OCI-LY7 (cell line): ENCODE results near the gene TAS2R1. TPM values are rescaled to one million over a fixed set of nuclear protein-coding genes. Genes with fewer than 3 reads are reported as not detected.

Experiments
- BruUV-seq: library from RNA; stranded (reverse); fragments of 400-500 nt; replicated peaks from 2 replicates; lab custom pipeline; 2021; lab: Mats Ljungman, UMichigan
- CTCF ChIA-PET: fragments of 300-600 bp; sonication (Branson Sonifier 250); formaldehyde crosslinking; loops from one replicate; lab custom pipeline; 2022; ENCODE audit warnings: antibody characterized with exemption; ENCODE audit not compliant: unreplicated experiment; lab: Charles Lee
- POLR2A ChIA-PET: fragments of 300-600 bp; sonication (Branson Sonifier 250); formaldehyde crosslinking; loops from one replicate; lab custom pipeline; 2022; ENCODE audit warnings: antibody characterized with exemption; lab: Charles Lee
- DNase-seq: peaks from one replicate; pipeline ENCODE4 v3.0.0-alpha.2; 2015; ENCODE audit warnings: low spot score
- H2AFZ ChIP-seq: fragments of 200-600 bp; sonication (generic), shearing (Covaris generic); 2 replicates; pipeline ENCODE4 v1.6.1; 2014; ENCODE audit warnings: mild to moderate bottlenecking, antibody characterized with exemption, low read length, moderate library complexity
- H3K27ac ChIP-seq: fragments of 200-600 bp; sonication (generic); 2 replicates; pipeline ENCODE4 v1.5.1; 2014; ENCODE audit warnings: mixed run types, low read depth, mild to moderate bottlenecking, moderate library complexity, low read length, inconsistent platforms; ENCODE audit not compliant: poor library complexity, severe bottlenecking
- H3K36me3 ChIP-seq: fragments of 200-600 bp; sonication (generic); 2 replicates; pipeline ENCODE4 v1.6.1; 2014; ENCODE audit warnings: mild to moderate bottlenecking, antibody characterized with exemption, low read length, moderate library complexity, mixed read lengths; ENCODE audit not compliant: insufficient read depth
- H3K4me1 ChIP-seq: fragments of 200-600 bp; sonication (generic); 2 replicates; pipeline ENCODE4 v1.5.1; 2014; ENCODE audit warnings: mild to moderate bottlenecking, low read length; ENCODE audit not compliant: insufficient read depth, poor library complexity, severe bottlenecking
- H3K4me2 ChIP-seq: fragments of 200-600 bp; sonication (generic); 2 replicates; pipeline ENCODE4 v1.6.1; 2014; ENCODE audit warnings: mild to moderate bottlenecking, low read length
- H3K4me3 ChIP-seq: fragments of 200-600 bp; sonication (generic); 2 replicates; pipeline ENCODE4 v1.5.1; 2014; ENCODE audit warnings: mild to moderate bottlenecking, low read depth, low read length; ENCODE audit not compliant: poor library complexity, severe bottlenecking
- H3K79me2 ChIP-seq: fragments of 200-600 bp; sonication (generic); 2 replicates; pipeline ENCODE4 v1.6.1; 2016; ENCODE audit warnings: low read depth, mild to moderate bottlenecking, low read length, moderate library complexity, mixed read lengths; ENCODE audit not compliant: insufficient read depth
- H3K9me2 ChIP-seq: fragments of 200-600 bp; sonication (generic); 2 replicates; pipeline ENCODE4 v1.6.1; 2016; ENCODE audit warnings: mild to moderate bottlenecking, low read length, mixed read lengths; ENCODE audit not compliant: insufficient read depth
- H3K9me3 ChIP-seq: fragments of 200-600 bp; sonication (generic); 2 replicates; pipeline ENCODE4 v1.6.1; 2014; ENCODE audit warnings: mild to moderate bottlenecking, mixed run types, low read length, mixed read lengths
- H4K20me1 ChIP-seq: fragments of 200-600 bp; sonication (generic); 2 replicates; pipeline ENCODE4 v1.6.1; 2014; ENCODE audit warnings: mild to moderate bottlenecking, antibody characterized with exemption, low read length, moderate library complexity, mixed read lengths; ENCODE audit not compliant: insufficient read depth
- EZH2phosphoT487 ChIP-seq: fragments of 200-600 bp; sonication (generic); IDR thresholded peaks from 2 replicates; pipeline ENCODE4 v1.6.1; 2018; ENCODE audit warnings: low read depth, borderline replicate concordance, mild to moderate bottlenecking, mixed run types, antibody characterized with exemption, low read length, moderate library complexity, mixed read lengths
- intact Hi-C: fragments of 100-400 bp; cut with micrococcal nuclease; formaldehyde crosslinking; loops from one replicate; pipeline ENCODE4 v1.10.0; 2022; ENCODE audit not compliant: unreplicated experiment
- total RNA-seq, 2 experiments: library from RNA; depleted of rRNA in 1 of 2; stranded (reverse); fragments of >200 nt in 1 of 2; shearing (Covaris generic) in 1 of 2; gene quantifications; 2 replicates each; pipeline ENCODE4 v1.2.3, GENCODE V29; 2014 to 2022
- TF ChIP-seq, protein P1 (sequence below): fragments of 200-600 bp; sonication (generic); conservative IDR thresholded peaks from 2 replicates; pipeline ENCODE4 v1.5.1; 2014; ENCODE audit warnings: mild to moderate bottlenecking, antibody characterized with exemption, low read length, moderate library complexity, mixed read lengths

The TAS2R1 gene
- total RNA-seq, 2 experiments from 2014 or later: not detected

DNA sequence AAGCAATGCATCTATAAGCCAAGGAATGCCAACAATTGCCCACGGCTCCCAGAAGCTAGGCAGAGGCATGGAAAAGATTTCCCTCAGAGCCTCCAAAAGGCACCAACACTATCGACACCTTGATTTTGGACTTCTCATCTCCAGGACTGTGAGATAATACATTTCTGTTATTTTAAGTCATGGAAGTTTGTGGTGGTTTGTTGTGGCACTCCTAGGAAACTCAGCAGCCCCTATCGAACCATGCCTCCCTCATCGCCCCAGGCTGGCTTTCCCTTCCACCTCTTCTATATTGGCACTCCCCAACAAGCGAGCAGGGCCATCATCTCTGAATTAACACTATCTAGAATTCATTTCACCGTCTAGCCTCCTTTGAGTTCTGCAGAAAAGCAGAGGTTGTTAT is 33.7 kb upstream of the TAS2R1 start:
- no peaks in the 10 kb centered on the region for H3K4me1 ChIP-seq
- H3K27ac ChIP-seq: no peak overlapping the region
- POLR2A ChIA-PET: no interaction called here
- DNase-seq: no peak
- H3K4me2 ChIP-seq: no peak overlapping the region
- H3K4me3 ChIP-seq: no peak overlapping the region
- H4K20me1 ChIP-seq: no peaks in the 10 kb centered on the region
- no peaks in the 10 kb centered on the region for H3K9me2 ChIP-seq
- H3K36me3 ChIP-seq: no peaks in the 10 kb centered on the region
- TF ChIP-seq, protein P1, sequence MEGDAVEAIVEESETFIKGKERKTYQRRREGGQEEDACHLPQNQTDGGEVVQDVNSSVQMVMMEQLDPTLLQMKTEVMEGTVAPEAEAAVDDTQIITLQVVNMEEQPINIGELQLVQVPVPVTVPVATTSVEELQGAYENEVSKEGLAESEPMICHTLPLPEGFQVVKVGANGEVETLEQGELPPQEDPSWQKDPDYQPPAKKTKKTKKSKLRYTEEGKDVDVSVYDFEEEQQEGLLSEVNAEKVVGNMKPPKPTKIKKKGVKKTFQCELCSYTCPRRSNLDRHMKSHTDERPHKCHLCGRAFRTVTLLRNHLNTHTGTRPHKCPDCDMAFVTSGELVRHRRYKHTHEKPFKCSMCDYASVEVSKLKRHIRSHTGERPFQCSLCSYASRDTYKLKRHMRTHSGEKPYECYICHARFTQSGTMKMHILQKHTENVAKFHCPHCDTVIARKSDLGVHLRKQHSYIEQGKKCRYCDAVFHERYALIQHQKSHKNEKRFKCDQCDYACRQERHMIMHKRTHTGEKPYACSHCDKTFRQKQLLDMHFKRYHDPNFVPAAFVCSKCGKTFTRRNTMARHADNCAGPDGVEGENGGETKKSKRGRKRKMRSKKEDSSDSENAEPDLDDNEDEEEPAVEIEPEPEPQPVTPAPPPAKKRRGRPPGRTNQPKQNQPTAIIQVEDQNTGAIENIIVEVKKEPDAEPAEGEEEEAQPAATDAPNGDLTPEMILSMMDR: no peak
- no peak for TF ChIP-seq EZH2phosphoT487
- no TSS peak for BruUV-seq
- intact Hi-C loops: no loop called here
- H3K79me2 ChIP-seq: no peaks in the 10 kb centered on the region
- H3K9me3 ChIP-seq: no peaks in the 10 kb centered on the region
- CTCF ChIA-PET: no interaction called here
- H2AFZ ChIP-seq: no peak overlapping the region

GRCh38 chr5:9661316-9662015 is 31.3 kb upstream of the TAS2R1 start:
- BruUV-seq: no TSS peak
- no peak overlapping the region for H2AFZ ChIP-seq
- ChIA-PET POLR2A (no interaction called here), CTCF (no interaction called here)
- no peak overlapping the region for H3K27ac ChIP-seq
- DNase-seq: no peak
- no peaks in the 10 kb centered on the region for H3K9me3 ChIP-seq
- no peaks in the 10 kb centered on the region for H4K20me1 ChIP-seq
- no peak overlapping the region for H3K4me2 ChIP-seq
- H3K4me3 ChIP-seq: no peak overlapping the region
- no peaks in the 10 kb centered on the region for H3K36me3 ChIP-seq
- H3K9me2 ChIP-seq: no peaks in the 10 kb centered on the region
- no peaks in the 10 kb centered on the region for H3K4me1 ChIP-seq
- H3K79me2 ChIP-seq: no peaks in the 10 kb centered on the region
- no peak for TF ChIP-seq EZH2phosphoT487
- TF ChIP-seq, protein P1: no peak
- intact Hi-C loops: no loop called here

DNA sequence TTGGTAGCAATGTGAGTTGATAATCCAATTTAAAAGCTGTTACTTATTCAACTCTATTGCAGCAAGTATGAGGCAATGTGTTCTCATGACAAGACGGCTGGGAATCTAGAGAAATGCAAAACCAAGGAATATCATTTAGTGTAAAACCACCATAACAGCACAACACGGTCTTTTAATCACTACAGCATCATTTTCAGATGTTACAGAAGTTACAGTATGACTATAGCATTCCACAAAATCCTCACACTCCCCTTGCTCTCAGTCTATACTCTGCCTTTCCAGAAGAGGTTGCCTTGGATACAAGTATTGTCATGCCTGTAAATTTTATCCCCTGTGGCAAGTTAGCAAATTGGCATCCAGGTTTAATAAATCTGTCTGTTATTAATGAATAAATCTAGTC is 28.6 kb upstream of the TAS2R1 start:
- no peak overlapping the region for H3K4me2 ChIP-seq
- H3K9me3 ChIP-seq: no peaks in the 10 kb centered on the region
- DNase-seq: no peak
- intact Hi-C loops: no loop called here
- no peak for TF ChIP-seq EZH2phosphoT487
- TF ChIP-seq, protein P1: no peak
- CTCF ChIA-PET: no interaction called here
- no peaks in the 10 kb centered on the region for H3K4me1 ChIP-seq
- no peaks in the 10 kb centered on the region for H3K79me2 ChIP-seq
- H3K36me3 ChIP-seq: no peaks in the 10 kb centered on the region
- BruUV-seq: no TSS peak
- POLR2A ChIA-PET: no interaction called here
- H3K27ac ChIP-seq: no peak overlapping the region
- no peaks in the 10 kb centered on the region for H3K9me2 ChIP-seq
- H4K20me1 ChIP-seq: no peaks in the 10 kb centered on the region
- H2AFZ ChIP-seq: no peak overlapping the region
- H3K4me3 ChIP-seq: no peak overlapping the region
